Activated CD4-positive, alpha-beta T cell treated with anti-CD3 and anti-CD28 coated beads, Interleukin-2, amount 50 U/mL, for 16 hours (primary cell): Measurements from ENCODE around the gene HOXA10.

Experiments used
- DNase-seq: peaks from one replicate; pipeline ENCODE4 v3.0.0-alpha.2; 2020

HOXA10 gene

GRCh38 chr7:27128034-27128433, 46.1 kb downstream of the HOXA10 start:
- no peak for DNase-seq

GRCh38 chr7:27126596-27127327, 47.4 kb downstream of the HOXA10 start:
- DNase-seq, result no peak

- DNase-seq, result no peak
Observed at GRCh38 chr7:27125986-27126394, 48.1 kb downstream of the HOXA10 start.

GRCh38 chr7:27124902-27125689, 49.0 kb downstream of the HOXA10 start:
- no peak for DNase-seq

GRCh38 chr7:27124096-27124901, 49.8 kb downstream of the HOXA10 start:
- no peak for DNase-seq

GRCh38 chr7:27123477-27124053, 50.6 kb downstream of the HOXA10 start:
- DNase-seq, result no peak

- no peak for DNase-seq
Observed at GRCh38 chr7:27123007-27123476, 51.1 kb downstream of the HOXA10 start.

- DNase-seq, result no peak
Observed at GRCh38 chr7:27122077-27122910, 51.8 kb downstream of the HOXA10 start.

GRCh38 chr7:27121684-27122076, 52.4 kb downstream of the HOXA10 start:
- no peak for DNase-seq
